ENCODE data around the gene UVRAG. TPM values are rescaled to one million over a fixed set of nuclear protein-coding genes. Genes with fewer than 3 reads are reported as not detected.

Gene UVRAG
- total RNA-seq, 1 donor from 2014 or later: 14.7 TPM

DNA sequence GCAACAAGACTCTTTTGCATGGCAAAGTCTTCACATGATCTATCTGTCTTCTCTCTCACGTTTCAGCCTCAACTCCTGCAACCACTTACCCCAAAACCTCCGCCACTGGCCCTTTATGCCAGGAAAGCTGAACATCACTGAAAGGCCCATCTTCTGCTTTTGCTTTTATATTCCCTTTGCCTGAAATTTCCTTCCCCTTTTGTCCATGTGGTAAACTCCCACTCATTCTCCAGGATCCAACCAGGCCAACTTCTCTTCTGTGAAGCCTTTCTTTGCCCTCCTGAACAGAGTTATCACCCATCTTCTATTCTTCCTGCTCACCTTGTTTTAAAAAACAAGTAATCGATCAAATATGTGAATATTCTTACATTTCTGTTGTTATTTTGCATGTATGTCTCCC lies 273.5 kb downstream of the UVRAG start:
- intact Hi-C loops (cut with DNase I): no loop called here

DNA sequence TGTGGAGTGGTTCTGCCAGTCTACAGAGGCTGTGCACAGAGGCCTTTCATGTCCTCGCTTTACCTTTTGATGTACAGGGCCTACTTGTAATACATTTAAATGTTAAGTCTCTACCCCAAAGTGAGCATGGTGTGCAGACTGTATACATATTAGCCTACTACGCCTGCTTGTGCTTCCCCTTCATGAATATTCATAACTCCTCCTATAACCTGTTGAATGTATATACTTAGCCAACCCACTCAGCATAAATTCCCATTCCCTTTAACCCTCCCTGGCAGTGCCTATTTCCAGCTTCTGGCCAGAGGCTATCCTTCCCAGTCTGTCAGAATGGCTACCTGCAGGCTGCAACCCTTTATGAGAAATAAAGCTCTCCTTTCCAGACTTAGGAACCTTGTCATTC lies 275.2 kb downstream of the UVRAG start:
- no peak for ATAC-seq (ENCODE audit: poor library complexity)
- intact Hi-C loops (cut with DNase I): no loop called here
- DNase-seq: no peak

More for the DNA sequence above, 273.5 kb downstream of the UVRAG start:
- no peak for ATAC-seq (ENCODE audit: poor library complexity)
- DNase-seq: no peak

DNA sequence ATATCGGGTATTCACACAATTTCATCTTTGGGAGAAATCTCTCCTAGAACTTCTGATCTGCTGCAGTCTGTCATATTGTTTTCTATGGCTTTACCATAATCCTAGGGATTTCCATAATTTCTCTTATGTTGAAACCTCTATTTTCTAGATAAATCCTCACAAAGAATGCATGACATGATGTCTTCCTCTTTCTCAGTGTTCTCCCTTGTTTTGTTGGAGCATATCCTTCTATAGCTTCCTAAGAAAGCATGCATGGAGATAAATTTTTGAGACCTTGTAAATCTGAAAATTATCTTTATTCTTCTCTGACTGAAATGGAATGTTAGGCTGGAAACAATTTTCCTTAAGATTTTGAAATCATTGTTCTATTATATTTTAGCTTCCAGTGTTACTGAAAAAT lies 275.8 kb downstream of the UVRAG start:
- no peak for DNase-seq
- no peak for ATAC-seq (ENCODE audit: poor library complexity)
- intact Hi-C loops (cut with DNase I): no loop called here

DNA sequence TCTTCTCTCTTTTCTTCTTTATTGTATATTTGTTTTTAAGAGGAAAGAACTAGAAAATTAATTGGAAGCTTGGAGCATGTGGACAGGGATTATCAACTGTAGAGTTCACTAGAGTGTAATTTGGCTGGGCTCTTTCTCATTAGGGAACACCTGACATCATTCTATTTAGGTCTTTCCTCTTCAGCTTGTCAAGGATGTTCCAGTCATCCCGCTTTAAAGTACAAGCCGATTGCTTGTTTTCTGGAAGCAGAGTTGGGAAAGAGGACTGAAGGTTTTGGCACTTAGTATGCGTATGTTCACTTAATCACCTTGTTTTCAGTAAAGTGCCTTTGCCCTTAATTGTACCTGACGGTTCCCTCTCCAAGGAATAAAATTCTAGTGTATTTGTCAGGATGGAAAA lies 279.7 kb downstream of the UVRAG start:
- intact Hi-C loops (cut with DNase I): no loop called here
- DNase-seq (no peak), ATAC-seq (ENCODE audit: poor library complexity) (peak; percentile 77)

DNA sequence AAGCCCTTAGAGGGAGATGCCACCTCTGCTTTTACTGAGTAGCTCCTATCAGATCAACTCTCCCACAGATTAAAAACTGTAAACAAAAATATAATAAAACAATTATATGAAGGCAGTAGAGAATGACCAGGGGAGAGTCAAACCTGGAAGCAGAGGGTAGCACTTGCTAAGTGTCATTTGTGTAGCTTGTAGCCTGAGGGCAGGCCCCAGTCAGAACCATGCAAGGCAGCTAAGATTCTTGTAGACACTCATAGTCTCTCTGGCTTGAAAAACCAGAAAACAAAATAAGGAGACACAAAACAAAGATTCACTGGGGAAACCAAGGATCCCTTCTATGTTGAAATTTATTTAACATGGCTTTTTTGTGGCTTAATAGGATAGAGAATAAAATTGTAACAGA lies 280.9 kb downstream of the UVRAG start:
- ATAC-seq (ENCODE audit: poor library complexity) (no peak), DNase-seq (no peak)
- intact Hi-C loops (cut with DNase I): no loop called here

DNA sequence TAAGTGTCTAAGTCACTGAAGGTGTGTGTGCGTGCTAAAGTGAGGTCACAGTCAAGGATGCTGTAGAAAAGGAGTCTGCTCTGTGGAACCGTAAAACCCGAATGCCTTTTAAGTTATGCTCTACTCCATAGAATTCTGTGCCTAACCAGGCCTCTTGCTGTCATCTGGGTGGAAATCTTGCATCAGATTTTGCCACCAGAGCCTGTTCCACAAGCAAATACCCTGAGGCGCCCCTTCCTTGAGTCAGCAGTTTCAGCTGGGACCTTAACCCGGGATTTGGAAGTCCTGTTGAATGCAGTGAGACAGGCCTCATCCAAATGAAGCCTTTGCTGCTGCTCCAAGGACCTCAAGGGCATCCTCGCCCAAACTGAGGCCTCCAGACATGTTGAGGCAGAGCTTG lies 281.5 kb downstream of the UVRAG start:
- DNase-seq (no peak), ATAC-seq (ENCODE audit: poor library complexity) (no peak)
- intact Hi-C loops (cut with DNase I): no loop called here

DNA sequence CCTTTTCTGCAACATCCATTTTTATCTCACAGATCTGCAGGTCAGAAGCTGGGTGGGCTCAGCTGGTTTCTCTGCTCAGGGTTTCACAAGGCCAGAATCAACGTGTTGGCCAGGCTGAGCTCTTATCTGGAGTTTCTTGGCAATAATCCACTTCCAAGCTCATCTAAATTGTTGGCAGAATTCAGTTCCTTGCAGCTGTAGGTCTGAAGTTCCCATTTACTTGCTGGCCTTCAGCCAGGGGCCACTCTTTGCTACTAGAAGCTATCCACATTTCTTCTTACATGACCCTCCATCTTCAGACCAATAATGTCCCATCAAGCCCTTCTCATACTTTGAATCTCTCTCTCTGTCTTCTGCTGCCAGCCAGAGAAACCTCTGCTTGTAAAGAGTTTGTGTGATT lies 287.8 kb downstream of the UVRAG start:
- ATAC-seq (ENCODE audit: poor library complexity) (peak; percentile 59), DNase-seq (peak; percentile 58)
- intact Hi-C loops (cut with DNase I): no loop called here

DNA sequence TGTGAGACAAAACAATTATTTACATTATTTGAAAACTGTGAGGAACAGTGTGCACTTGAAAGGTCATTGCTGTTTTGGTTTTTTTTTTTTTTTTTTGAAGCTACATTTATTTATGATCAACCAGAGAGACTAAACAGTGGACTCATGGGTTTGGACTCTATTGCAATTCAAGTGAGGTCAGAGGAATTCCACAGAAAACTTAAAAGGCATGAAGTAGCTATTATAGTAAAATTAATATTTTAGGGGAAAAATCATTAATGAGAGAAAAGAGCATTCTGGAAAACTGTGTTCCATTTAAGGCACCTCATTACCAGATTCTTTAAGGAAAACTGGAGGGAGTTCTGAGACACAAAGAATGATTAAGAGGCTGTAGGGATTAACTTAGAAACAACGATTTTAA lies 288.4 kb downstream of the UVRAG start:
- DNase-seq (no peak), ATAC-seq (ENCODE audit: poor library complexity) (no peak)
- intact Hi-C loops (cut with DNase I): no loop called here

DNA sequence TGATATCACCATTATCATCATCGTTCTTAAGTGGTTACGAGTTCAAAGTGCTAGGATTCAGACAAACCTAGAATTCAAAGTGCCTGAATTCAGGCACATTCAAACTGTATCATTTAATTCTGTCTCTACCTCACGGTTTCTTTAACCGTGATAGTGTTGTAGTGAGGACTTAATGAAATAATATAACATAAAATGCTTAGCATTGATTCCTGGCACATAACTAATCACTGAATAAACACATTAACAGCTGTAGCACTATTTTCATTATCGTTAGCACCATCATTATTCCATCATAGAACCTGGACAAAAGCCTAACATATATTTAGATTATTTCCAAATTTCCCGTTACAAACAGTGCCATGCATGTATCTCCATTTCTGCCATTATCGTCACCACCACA lies 289.3 kb downstream of the UVRAG start:
- no peak for DNase-seq
- ATAC-seq (ENCODE audit: poor library complexity): no peak
- intact Hi-C loops (cut with DNase I): no loop called here

DNA sequence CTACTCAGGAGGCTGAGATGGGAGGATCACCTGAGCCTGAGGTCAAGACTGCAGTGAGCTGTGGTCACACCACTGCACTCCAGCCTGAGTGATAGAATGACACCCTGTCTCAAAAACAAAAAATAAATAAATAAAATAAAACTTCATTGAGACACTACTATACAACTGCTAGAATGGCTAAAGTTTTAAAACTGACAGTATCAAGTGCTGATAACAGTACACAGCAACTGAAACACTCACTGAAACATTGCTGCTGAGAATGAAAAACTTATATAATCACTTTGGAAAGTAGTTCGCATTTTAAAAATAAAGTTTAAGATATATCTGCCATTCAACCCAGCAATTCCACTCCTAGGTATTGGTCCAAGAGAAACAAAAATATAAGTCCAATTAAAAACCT lies 290.6 kb downstream of the UVRAG start:
- intact Hi-C loops (cut with DNase I): no loop called here
- no peak for DNase-seq
- no peak for ATAC-seq (ENCODE audit: poor library complexity)

DNA sequence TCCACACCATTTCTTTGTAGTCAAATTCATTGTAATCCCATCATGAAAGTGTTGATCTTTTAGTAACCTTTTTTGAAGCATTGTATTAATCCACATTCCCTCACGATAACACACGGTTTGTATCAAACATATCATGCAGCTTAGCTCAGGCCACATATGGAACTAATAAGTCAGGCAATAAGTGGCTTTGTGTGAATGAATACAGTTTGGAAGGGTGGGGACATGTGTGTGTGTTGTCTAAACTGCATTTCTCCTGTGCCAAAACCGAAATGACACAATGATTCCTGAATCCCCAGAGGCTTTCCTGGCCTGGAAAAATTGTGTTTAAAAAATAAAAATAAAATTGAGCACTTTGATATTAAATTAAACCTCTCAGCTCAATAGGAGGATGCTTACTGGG lies 293.0 kb downstream of the UVRAG start:
- intact Hi-C loops (cut with DNase I): no loop called here
- ATAC-seq (ENCODE audit: poor library complexity): no peak
- DNase-seq: no peak

DNA sequence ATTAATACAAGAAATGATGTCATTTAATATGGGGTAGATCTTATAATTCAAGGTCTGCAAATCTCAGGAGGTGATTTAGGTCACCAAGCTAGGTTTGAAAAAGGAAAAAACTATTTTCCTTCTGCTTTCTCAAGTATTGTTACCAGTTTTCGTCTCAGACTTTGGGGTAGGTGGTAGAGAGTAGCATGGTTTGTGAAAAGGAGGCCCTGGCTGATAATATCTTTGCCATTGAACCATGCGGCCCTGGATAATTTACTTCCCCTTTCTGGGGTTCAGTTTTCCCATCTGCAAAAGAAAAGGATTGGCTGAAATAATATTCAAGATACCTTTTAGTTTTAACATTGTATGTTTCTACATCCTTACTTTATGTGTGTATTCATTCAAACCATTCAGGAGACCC lies 299.2 kb downstream of the UVRAG start:
- intact Hi-C loops (cut with DNase I): no loop called here
- ATAC-seq (ENCODE audit: poor library complexity): no peak
- DNase-seq: no peak

DNA sequence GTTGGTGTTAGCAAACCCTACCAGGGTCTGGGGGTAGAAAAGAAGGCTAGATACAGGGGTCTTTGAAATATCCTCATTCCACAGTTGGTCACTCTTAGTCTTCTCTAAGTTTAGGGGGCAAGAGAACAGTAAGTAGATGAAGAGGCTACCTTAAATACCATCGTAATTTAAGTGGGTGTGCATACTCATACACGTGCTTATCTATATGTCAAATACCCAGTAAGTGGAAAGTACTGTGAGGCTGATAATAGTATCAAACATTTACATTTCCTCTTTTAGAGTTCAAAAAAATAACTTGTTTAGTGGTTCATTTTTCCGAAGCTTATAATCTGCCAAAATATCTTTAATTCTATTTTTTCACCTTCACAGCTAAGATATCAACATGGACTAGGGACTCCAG lies 300.5 kb downstream of the UVRAG start:
- no peak for DNase-seq
- intact Hi-C loops (cut with DNase I): no loop called here
- no peak for ATAC-seq (ENCODE audit: poor library complexity)

DNA sequence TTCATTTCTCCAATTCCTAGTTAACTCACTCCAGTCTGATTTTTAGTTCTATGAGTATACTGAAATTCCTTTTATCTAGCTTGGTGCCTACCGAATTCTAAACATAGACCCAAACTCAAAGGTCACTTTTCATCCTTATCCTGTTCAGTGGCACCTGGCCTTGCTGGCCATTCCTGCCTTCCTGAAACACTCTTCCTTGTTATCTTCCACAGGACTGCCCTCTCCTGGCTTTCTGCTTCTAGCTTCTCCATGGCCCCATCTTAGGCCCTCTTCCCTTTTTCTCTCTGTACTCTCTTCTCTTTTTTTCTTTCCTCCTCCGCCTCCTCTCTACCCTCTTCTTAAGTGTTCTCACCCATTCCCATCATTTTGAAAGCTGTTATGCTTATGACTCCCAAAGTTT lies 304.0 kb downstream of the UVRAG start:
- intact Hi-C loops (cut with DNase I): no loop called here
- DNase-seq (no peak), ATAC-seq (ENCODE audit: poor library complexity) (peak; percentile 24)

DNA sequence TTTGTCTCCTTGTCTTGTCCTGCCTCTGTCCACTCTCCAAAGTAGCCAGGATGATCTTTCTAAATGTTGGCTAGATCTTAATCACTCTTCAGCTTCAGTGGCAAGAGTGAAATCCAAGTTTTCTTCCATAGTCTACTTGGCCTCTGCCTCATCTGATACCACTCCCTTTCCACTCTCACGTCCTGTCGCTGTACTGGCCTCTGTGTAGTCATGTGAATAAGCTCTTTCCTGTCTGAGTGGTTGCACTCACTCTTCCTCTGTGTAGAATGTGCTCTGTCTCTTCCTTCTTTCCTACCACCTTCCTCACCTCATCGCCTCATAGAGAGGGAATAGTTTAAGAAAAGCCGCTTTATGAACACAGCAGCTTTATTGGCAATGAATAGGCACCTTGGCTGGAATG lies 304.8 kb downstream of the UVRAG start:
- ATAC-seq (ENCODE audit: poor library complexity): peak; percentile 60
- intact Hi-C loops (cut with DNase I): no loop called here
- DNase-seq: no peak

DNA sequence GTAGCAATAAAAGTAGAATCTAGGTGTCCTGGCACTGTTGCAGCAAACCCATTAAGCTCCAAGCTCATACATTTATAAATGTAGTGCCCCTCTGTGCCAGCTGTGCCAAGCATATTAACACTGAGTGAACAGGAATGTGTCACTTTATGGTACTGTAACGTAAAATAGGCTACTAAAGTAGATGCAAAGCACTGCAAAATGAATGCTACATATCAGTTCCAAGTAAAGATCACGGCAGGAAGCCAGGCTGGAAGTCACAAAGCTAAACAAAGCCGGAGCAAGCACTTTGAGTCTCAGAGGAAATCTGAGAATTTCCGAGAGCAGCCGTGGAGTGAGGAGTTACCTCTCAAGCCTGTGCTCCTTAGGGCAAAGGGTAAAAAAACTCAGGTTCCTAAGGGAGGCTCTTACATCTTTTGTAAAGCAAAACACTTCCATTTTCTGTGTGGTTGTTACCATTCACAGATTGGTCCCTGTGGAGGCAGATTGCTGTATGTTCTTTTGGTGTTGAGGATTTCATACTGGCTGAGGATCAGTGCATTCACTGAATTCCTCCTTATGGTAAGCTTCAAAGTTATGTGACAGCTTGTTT lies 305.6 kb downstream of the UVRAG start:
- intact Hi-C loops (cut with DNase I): no loop called here
- ATAC-seq (ENCODE audit: poor library complexity): peak; percentile 42
- no peak for DNase-seq

DNA sequence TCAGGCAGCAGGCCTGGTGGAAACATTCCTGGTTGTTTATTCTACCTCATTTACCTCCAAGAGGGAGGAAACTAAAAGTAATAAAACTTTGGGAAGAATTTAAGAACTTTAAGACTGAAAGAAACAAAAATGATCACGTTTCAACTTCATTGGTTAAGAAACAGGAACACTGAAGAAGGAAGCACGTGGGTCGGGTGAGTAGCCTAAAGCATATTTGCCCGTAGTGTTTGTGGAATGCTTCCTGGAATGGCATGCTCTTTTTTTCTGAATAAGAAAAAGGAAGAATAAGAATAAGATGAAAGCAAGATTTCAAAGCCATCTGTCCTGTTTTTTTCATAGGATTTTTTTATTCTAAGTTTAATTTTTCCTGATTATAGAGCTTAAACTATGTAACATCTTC lies 308.2 kb downstream of the UVRAG start:
- intact Hi-C loops (cut with DNase I): no loop called here
- DNase-seq: no peak
- no peak for ATAC-seq (ENCODE audit: poor library complexity)

DNA sequence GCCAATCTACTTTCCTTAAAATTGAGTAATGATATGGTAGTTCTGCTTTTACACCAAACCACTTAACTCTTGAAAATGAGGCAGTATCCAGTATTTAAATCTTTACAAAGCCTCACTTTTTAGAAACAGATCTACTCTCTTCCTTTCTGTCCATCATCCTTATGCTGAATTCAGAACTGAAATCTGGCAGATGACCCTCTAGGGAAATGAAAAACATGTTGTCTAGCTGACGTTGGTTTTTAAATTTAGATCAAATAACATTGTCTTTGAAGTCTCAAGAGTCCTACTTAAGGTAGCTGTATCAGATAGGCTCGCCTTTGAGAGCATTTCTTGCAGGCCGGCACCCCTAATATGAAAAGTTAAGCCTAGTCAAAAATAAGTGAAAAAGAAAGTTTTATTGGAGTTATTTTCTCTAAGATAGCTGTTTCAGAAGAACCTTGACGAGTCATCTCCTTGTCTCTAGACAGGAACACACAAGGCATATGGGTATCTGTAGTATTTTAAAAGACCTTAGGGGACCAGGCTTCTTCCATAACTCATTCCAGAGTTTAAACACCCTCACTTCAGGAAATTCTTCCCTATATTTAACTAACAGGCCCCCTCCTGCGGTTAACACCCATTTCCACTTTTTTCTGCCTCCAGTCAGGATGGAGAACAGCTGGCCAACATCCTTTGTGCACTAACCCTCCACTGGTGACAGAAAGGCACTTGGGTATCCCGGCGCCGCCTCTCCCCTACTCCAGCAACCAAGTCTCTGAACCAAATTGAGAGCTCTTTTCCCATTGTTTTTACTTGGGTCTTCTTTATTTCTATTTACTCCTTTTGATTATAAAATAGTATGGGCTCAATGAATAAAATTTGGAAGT lies 310.1 kb downstream of the UVRAG start:
- DNase-seq (no peak), ATAC-seq (ENCODE audit: poor library complexity) (no peak)
- intact Hi-C loops (cut with DNase I): no loop called here

DNA sequence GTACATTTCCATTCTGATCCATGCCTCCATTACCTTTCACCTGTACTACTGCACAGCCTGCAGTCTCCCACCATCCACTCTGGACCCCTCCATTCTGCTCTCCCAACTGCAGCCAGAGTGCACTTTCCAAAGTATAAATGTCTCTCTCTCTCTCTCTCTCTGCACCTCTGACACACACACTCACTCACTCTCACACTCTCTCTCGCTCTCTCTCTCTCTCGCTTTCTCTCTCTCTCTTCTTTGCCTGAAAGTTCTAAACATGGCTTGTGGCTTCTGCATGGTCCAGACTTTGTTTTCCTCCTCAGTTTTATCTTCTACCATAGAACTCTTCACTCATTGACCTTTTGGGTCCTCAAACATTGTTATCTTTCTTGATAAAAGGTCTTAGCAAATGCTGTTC lies 314.7 kb downstream of the UVRAG start:
- intact Hi-C loops (cut with DNase I): loop anchor here (10.0 kb wide), 1 partner anchor 55 kb away; no protein-coding TSS in a partner anchor
- DNase-seq: no peak
- no peak for ATAC-seq (ENCODE audit: poor library complexity)

DNA sequence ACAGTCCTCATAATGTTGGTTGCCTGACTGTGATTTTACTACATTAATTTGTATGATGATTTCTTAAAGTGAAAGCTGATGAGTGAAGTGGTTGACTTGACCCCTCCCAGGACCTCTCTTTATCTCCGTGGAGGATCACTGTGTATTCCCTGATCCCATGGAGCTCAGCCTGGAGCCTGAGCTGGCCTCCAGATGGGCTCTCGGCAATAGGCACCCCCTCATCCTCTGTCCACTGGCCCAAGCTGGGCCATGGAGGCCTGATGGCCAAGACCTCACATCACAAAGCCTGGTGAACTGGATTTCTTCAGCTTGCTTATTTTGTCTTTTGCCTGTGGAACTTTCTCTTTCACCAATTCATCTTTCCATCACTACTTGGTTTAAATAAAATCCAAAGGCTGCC lies 316.1 kb downstream of the UVRAG start:
- ATAC-seq (ENCODE audit: poor library complexity) (peak; percentile 40), DNase-seq (no peak)
- intact Hi-C loops (cut with DNase I): loop anchor here (10.0 kb wide), 1 partner anchor 56 kb away; no protein-coding TSS in a partner anchor
